Measurements from ENCODE around the gene CEP350.

Gene CEP350

GRCh38 chr1:179954493-179955286 lies at the start of gene CEP350:
Gene CEP350 (plus strand): TSS chr1:179954810. CDS start chr1:179986182, 31,372 bp downstream.
- peak; percentile 98 for DNase-seq

GRCh38 chr1:179910934-179911333 lies 43.7 kb upstream of the CEP350 start:
- DNase-seq = no peak

- DNase-seq = no peak
Observed at GRCh38 chr1:179911812-179912211, 42.8 kb upstream of the CEP350 start.

- DNase-seq = no peak
Observed at GRCh38 chr1:179917601-179918429, 36.8 kb upstream of the CEP350 start.

- no peak for DNase-seq
Observed at GRCh38 chr1:179921472-179921871, 33.1 kb upstream of the CEP350 start.

GRCh38 chr1:179921981-179922872 lies 32.4 kb upstream of the CEP350 start:
- DNase-seq = no peak

GRCh38 chr1:179923029-179923428 lies 31.6 kb upstream of the CEP350 start:
- no peak for DNase-seq

GRCh38 chr1:179924268-179924667 lies 30.3 kb upstream of the CEP350 start:
- no peak for DNase-seq

- DNase-seq = no peak
Observed at GRCh38 chr1:179925302-179925701, 29.3 kb upstream of the CEP350 start.

GRCh38 chr1:179925922-179926849 lies 28.4 kb upstream of the CEP350 start:
- DNase-seq = no peak

- no peak for DNase-seq
Observed at GRCh38 chr1:179926850-179927205, 27.8 kb upstream of the CEP350 start.

- DNase-seq = no peak
Observed at GRCh38 chr1:179929955-179930798, 24.4 kb upstream of the CEP350 start.

GRCh38 chr1:179930867-179931266 lies 23.7 kb upstream of the CEP350 start:
- DNase-seq = no peak

- DNase-seq = no peak
Observed at GRCh38 chr1:179933219-179933618, 21.4 kb upstream of the CEP350 start.

- no peak for DNase-seq
Observed at GRCh38 chr1:179935909-179936496, 18.6 kb upstream of the CEP350 start.

- no peak for DNase-seq
Observed at GRCh38 chr1:179937668-179938254, 16.8 kb upstream of the CEP350 start.

GRCh38 chr1:179938752-179939151 lies 15.9 kb upstream of the CEP350 start:
- no peak for DNase-seq

- no peak for DNase-seq
Observed at GRCh38 chr1:179939941-179940340, 14.7 kb upstream of the CEP350 start.

GRCh38 chr1:179941454-179941853 lies 13.2 kb upstream of the CEP350 start:
- no peak for DNase-seq

GRCh38 chr1:179950651-179951050 lies 4.0 kb upstream of the CEP350 start:
- DNase-seq = no peak
